ENCODE data around the gene CTNNBL1. TPM values are rescaled to one million over a fixed set of nuclear protein-coding genes. Genes with fewer than 3 reads are reported as not detected.

Gene CTNNBL1
- total RNA-seq, 1 experiment from 2014 or later = 55.4 TPM

DNA sequence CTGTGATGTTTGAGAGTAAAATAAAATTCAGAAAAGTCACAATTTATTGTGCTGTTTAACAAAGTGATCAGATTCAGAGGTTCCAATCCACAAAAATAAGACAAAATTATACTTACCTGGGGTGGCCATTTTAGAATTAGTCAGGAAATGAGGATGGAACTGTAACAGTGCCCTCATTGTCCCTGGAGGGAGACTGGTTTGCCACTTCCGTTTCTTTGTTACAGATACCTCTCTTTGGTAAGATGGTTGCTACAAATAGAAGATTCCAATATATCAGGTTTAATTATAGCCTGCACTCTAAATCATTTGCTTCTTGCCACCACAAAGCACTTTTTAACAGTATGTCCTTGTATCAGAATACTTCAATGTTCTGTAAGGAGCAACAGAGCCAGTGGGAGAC, 95.6 kb downstream of the CTNNBL1 start:
- POLR2A ChIA-PET = no interaction called here

More for the DNA sequence above, 95.6 kb downstream of the CTNNBL1 start:
- Histone ChIP-seq H3K27me3 (ENCODE audit: insufficient read depth, low read length) (no peaks in the 10 kb centered on the region), H3K79me2 (ENCODE audit: insufficient read depth, low read length) (no peaks in the 10 kb centered on the region), H3K9ac (ENCODE audit: low read length) (no peak overlapping the region), H3K27ac (ENCODE audit: low read depth, low read length) (no peak overlapping the region), H3K4me1 (ENCODE audit: control insufficient read depth in 1 of 2, insufficient read depth in 2 of 2, low read length in 2 of 2) (no peaks in the 10 kb centered on the region), H2AFZ (ENCODE audit: low read depth, low read length, poor library complexity, severe bottlenecking) (no peak overlapping the region), H3K36me3 (ENCODE audit: control insufficient read depth in 1 of 2, insufficient read depth in 2 of 2, low read length in 2 of 2) (peaks cover 0 to 3% of the 10 kb centered on the region in 2 experiments; a peak in 1 of 4 replicates), H3K9me3 (ENCODE audit: control insufficient read depth in 1 of 2, insufficient read depth in 1 of 2, low read depth in 1 of 2, low read length in 2 of 2) (no peaks in the 10 kb centered on the region), H3K4me3 (replicated peaks in 1 of 2; ENCODE audit: low read depth in 1 of 2, low read length in 2 of 2) (no peak overlapping the region), H3K4me2 (ENCODE audit: low read length) (no peak overlapping the region), H3K9me2 (ENCODE audit: insufficient read depth) (no peaks in the 10 kb centered on the region), H4K20me1 (ENCODE audit: insufficient read depth) (no peaks in the 10 kb centered on the region)
- ChIA-PET CTCF (no interaction called here), RAD21 (ENCODE audit: low non-redundant PET in 1 of 2, low total read pairs in 2 of 2, uncharacterized antibody in 2 of 2, unreplicated experiment in 2 of 2) (no interaction called here)
- BruUV-seq (replicated peaks) = no TSS peak
- DNase-seq (ENCODE audit: low read depth, low spot score) (no peak), ATAC-seq (no peak)
- intact Hi-C loops (cut with micrococcal nuclease) = no loop called here
- TF ChIP-seq EZH2 (IDR thresholded peaks at IDR 0.05) (no peak), POLR2AphosphoS5 (IDR thresholded peaks at IDR 0.05; ENCODE audit: low read depth, low read length) (no peak), TCF7L2 (IDR thresholded peaks at IDR 0.05; ENCODE audit: borderline replicate concordance, extremely low read depth, insufficient read depth, insufficient read length) (no peak), CEBPB (IDR thresholded peaks at IDR 0.05; ENCODE audit: low read depth) (no peak), FOSL1 (IDR thresholded peaks at IDR 0.05; ENCODE audit: low read depth) (no peak), JUND (IDR thresholded peaks at IDR 0.05) (no peak), ZFX (IDR thresholded peaks at IDR 0.05) (no peak), SP1 (IDR thresholded peaks at IDR 0.05; ENCODE audit: low read depth) (no peak), SRF (IDR thresholded peaks at IDR 0.05; ENCODE audit: low read depth) (no peak), EGR1 (IDR thresholded peaks at IDR 0.05; ENCODE audit: low read depth) (no peak), CBX3 (IDR thresholded peaks at IDR 0.05; ENCODE audit: low read depth) (no peak)
- TF ChIP-seq, protein P1, sequence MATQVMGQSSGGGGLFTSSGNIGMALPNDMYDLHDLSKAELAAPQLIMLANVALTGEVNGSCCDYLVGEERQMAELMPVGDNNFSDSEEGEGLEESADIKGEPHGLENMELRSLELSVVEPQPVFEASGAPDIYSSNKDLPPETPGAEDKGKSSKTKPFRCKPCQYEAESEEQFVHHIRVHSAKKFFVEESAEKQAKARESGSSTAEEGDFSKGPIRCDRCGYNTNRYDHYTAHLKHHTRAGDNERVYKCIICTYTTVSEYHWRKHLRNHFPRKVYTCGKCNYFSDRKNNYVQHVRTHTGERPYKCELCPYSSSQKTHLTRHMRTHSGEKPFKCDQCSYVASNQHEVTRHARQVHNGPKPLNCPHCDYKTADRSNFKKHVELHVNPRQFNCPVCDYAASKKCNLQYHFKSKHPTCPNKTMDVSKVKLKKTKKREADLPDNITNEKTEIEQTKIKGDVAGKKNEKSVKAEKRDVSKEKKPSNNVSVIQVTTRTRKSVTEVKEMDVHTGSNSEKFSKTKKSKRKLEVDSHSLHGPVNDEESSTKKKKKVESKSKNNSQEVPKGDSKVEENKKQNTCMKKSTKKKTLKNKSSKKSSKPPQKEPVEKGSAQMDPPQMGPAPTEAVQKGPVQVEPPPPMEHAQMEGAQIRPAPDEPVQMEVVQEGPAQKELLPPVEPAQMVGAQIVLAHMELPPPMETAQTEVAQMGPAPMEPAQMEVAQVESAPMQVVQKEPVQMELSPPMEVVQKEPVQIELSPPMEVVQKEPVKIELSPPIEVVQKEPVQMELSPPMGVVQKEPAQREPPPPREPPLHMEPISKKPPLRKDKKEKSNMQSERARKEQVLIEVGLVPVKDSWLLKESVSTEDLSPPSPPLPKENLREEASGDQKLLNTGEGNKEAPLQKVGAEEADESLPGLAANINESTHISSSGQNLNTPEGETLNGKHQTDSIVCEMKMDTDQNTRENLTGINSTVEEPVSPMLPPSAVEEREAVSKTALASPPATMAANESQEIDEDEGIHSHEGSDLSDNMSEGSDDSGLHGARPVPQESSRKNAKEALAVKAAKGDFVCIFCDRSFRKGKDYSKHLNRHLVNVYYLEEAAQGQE (IDR thresholded peaks at IDR 0.05; ENCODE audit: low read depth) = no peak
- TF ChIP-seq, protein P2, sequence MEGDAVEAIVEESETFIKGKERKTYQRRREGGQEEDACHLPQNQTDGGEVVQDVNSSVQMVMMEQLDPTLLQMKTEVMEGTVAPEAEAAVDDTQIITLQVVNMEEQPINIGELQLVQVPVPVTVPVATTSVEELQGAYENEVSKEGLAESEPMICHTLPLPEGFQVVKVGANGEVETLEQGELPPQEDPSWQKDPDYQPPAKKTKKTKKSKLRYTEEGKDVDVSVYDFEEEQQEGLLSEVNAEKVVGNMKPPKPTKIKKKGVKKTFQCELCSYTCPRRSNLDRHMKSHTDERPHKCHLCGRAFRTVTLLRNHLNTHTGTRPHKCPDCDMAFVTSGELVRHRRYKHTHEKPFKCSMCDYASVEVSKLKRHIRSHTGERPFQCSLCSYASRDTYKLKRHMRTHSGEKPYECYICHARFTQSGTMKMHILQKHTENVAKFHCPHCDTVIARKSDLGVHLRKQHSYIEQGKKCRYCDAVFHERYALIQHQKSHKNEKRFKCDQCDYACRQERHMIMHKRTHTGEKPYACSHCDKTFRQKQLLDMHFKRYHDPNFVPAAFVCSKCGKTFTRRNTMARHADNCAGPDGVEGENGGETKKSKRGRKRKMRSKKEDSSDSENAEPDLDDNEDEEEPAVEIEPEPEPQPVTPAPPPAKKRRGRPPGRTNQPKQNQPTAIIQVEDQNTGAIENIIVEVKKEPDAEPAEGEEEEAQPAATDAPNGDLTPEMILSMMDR (IDR thresholded peaks at IDR 0.05 in 2 of 3, conservative IDR thresholded peaks at IDR 0.05 in 1 of 3; ENCODE audit: borderline replicate concordance in 1 of 3, insufficient read depth in 1 of 3, low read depth in 2 of 3, low read length in 2 of 3) = no peak
- TF ChIP-seq, protein P3, sequence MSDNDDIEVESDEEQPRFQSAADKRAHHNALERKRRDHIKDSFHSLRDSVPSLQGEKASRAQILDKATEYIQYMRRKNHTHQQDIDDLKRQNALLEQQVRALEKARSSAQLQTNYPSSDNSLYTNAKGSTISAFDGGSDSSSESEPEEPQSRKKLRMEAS (IDR thresholded peaks at IDR 0.05) = no peak
- TF ChIP-seq, protein P4, sequence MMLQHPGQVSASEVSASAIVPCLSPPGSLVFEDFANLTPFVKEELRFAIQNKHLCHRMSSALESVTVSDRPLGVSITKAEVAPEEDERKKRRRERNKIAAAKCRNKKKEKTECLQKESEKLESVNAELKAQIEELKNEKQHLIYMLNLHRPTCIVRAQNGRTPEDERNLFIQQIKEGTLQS (IDR thresholded peaks at IDR 0.05) = no peak

All from HCT116 (cell line).